ENCODE measurements around the gene B3GNT7.

DNA sequence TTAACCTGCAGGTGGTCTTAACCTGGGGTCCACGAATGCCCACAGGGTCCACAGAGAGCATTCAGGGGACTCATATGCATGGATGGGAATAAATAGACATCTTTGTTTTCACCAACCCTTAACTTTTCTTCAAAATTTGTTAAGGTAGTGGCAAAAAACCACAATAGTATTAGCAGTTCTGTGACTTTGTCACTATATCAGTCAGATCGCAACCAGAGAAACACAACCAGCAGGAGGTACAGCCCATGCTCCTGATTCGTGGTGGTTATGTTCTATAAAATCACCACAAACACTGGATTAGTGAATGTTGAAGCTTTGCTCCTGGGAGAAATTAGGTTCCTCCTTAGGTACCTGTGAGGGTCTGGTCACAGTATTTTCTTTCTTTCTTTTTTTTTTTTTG lies 31.6 kb downstream of the B3GNT7 start:
- TF ChIP-seq, protein P1, sequence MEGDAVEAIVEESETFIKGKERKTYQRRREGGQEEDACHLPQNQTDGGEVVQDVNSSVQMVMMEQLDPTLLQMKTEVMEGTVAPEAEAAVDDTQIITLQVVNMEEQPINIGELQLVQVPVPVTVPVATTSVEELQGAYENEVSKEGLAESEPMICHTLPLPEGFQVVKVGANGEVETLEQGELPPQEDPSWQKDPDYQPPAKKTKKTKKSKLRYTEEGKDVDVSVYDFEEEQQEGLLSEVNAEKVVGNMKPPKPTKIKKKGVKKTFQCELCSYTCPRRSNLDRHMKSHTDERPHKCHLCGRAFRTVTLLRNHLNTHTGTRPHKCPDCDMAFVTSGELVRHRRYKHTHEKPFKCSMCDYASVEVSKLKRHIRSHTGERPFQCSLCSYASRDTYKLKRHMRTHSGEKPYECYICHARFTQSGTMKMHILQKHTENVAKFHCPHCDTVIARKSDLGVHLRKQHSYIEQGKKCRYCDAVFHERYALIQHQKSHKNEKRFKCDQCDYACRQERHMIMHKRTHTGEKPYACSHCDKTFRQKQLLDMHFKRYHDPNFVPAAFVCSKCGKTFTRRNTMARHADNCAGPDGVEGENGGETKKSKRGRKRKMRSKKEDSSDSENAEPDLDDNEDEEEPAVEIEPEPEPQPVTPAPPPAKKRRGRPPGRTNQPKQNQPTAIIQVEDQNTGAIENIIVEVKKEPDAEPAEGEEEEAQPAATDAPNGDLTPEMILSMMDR (optimal IDR thresholded peaks at IDR 0.05 in 1 of 3, IDR thresholded peaks at IDR 0.05 in 1 of 3, conservative IDR thresholded peaks at IDR 0.05 in 1 of 3; ENCODE audit: extremely low read depth in 1 of 3, insufficient read depth in 2 of 3, low read length in 3 of 3) = no peak
- no peak for TF ChIP-seq EZH2 (IDR thresholded peaks at IDR 0.05; ENCODE audit: low read length)

Data from keratinocyte (primary cell).